ENCODE results near the gene MYL9. TPM values are rescaled to one million over a fixed set of nuclear protein-coding genes. Genes with fewer than 3 reads are reported as not detected.

MYL9 gene
- not detected in 2 replicates for polyA plus RNA-seq (2012; rRNA removed)
- polyA plus RNA-seq (2012; cell fraction: cytosol; rRNA removed): not detected in 2 replicates
- polyA plus RNA-seq (2012; cell fraction: nucleus; rRNA removed): not detected in 2 replicates

DNA sequence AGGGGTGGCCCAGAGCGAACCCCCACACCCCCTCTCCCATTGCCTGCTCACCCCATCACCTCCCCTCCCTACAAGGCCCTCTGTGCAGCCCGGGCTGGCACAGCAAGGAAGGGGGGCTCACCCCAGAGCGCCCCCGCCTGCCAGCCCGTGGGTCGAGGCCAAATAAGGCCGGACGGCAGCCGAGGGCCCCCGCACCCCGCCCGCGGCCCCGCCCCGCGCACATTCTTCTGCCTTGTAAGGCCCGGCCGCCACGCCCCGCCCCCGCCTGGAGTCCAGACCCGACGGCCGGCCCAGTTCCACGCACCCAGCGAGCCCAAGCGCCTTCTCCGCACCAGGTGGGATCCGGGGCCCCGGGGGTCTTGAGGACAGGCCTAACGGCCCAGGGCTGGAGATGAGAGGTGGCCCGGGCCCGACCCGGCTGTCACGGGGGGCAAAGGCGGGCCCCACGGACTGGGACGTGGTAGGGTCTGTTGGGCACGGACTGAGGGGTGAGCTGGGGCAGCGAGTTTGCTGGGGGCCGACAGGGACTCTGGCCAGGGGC is at the start of gene MYL9:
Gene MYL9 (plus strand): TSS at position 293 of the 541 bp plus-strand sequence. CDS start 3,366 bp downstream, outside the sequence.
- CTCF ChIA-PET: interaction anchor here (1.3 kb wide), 1 partner anchor 64 kb away, joined by 3 read pairs; the partner anchor contains the start of gene RAB5IF
- Histone ChIP-seq H3K4me1 (ENCODE audit: control insufficient read depth in 1 of 2, insufficient read depth in 2 of 2, low read depth in 1 of 2, low read length in 1 of 2) (peaks cover 0 to 8% of the 10 kb centered on the region in 2 experiments; a peak in 2 of 4 replicates), H4K20me1 (ENCODE audit: insufficient read depth) (no peaks in the 10 kb centered on the region), H3K27me3 (ENCODE audit: insufficient read depth) (no peaks in the 10 kb centered on the region), H3F3A (replicated peaks; ENCODE audit: insufficient read depth) (peaks cover 10% of the 10 kb centered on the region), H3K4me2 (no peak within 1 kb of the TSS), H3K79me2 (ENCODE audit: insufficient read depth) (no peaks in the 10 kb centered on the region), H2AFZ (ENCODE audit: low read depth) (no peak within 1 kb of the TSS), H3K27ac (ENCODE audit: low read depth in 2 of 2, low read length in 1 of 2) (no peak within 1 kb of the TSS), H3K9me2 (no peaks in the 10 kb centered on the region), H3K4me3 (ENCODE audit: low read depth in 2 of 2, low read length in 1 of 2) (no peak within 1 kb of the TSS; a peak in 1 of 4 replicates), H3K9ac (no peak within 1 kb of the TSS), H3K36me3 (replicated peaks in 1 of 2; ENCODE audit: control insufficient read depth in 1 of 2, insufficient read depth in 2 of 2, low read length in 1 of 2) (no peaks in the 10 kb centered on the region), H3K9me3 (no peaks in the 10 kb centered on the region)
- no peak for TF ChIP-seq FOXJ3 (CRISPR knock-in tag; IDR thresholded peaks at IDR 0.05)
- no peak for TF ChIP-seq TEAD4 (IDR thresholded peaks at IDR 0.05; ENCODE audit: borderline replicate concordance, insufficient read depth)
- TF ChIP-seq, protein P1, sequence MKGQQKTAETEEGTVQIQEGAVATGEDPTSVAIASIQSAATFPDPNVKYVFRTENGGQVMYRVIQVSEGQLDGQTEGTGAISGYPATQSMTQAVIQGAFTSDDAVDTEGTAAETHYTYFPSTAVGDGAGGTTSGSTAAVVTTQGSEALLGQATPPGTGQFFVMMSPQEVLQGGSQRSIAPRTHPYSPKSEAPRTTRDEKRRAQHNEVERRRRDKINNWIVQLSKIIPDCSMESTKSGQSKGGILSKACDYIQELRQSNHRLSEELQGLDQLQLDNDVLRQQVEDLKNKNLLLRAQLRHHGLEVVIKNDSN (IDR thresholded peaks at IDR 0.05; ENCODE audit: borderline replicate concordance, low read depth): no peak
- TF ChIP-seq JUND (IDR thresholded peaks at IDR 0.05): no peak
- no peak for TF ChIP-seq EZH2phosphoT487 (IDR thresholded peaks at IDR 0.05; ENCODE audit: borderline replicate concordance, low read depth)
- no peak for TF ChIP-seq MXI1 (IDR thresholded peaks at IDR 0.05; ENCODE audit: low read depth, low read length)
- no peak for TF ChIP-seq YY1 (IDR thresholded peaks at IDR 0.05; ENCODE audit: low read depth)
- TF ChIP-seq, protein P2, sequence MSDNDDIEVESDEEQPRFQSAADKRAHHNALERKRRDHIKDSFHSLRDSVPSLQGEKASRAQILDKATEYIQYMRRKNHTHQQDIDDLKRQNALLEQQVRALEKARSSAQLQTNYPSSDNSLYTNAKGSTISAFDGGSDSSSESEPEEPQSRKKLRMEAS (IDR thresholded peaks at IDR 0.05; ENCODE audit: low read depth): no peak
- no peak for TF ChIP-seq EP300 (IDR thresholded peaks at IDR 0.05; ENCODE audit: borderline replicate concordance in 1 of 2, low read depth in 1 of 2, low read length in 1 of 2)
- POLR2A ChIA-PET: no interaction called here
- WGBS (ENCODE audit: low lambda C conversion rate): 84% methylated on average over 30 of the region's 41 CpGs
- DNase-seq: no peak

DNA sequence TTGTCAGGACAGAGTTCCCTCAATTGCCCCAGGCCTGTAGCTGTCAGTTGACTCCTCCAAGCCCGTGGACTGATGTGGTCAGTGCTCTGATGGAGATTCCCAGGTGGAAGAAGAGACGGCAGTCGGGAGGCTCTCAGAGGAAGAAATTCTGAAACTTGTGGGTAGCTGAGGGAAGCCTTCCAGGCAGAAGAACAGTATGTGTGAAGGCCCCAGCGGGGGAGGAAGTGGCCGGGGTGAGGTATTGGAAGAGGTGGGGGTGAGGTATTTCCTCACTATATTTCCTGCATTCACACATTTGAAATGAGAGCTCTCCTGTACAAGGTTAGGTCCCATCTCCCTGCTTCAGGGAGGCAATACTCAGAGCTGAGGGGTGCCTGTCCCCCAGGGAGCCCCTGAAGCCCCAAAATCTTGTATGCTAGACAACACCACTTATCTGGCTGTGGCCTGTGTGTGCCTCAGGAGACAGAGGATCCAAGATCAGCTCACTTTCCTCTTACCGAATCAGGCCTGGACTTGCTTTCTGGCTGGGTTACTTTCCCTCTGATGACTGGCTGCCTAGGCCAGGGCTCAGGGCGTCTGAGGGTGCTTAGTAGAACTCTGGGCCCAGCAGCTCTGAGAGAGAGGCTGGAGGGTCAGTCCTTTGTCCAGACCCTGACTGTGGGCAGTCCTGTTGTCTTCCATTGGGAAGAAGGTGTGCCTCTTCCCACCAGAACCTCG is 49.3 kb upstream of the MYL9 start:
- DNase-seq: no peak
- Histone ChIP-seq H3F3A (replicated peaks; ENCODE audit: insufficient read depth) (no peaks in the 10 kb centered on the region), H3K9me2 (no peaks in the 10 kb centered on the region), H2AFZ (ENCODE audit: low read depth) (no peak overlapping the region), H3K79me2 (ENCODE audit: insufficient read depth) (peaks cover 100% of the 10 kb centered on the region), H4K20me1 (ENCODE audit: insufficient read depth) (peaks cover 100% of the 10 kb centered on the region), H3K27me3 (ENCODE audit: insufficient read depth) (no peaks in the 10 kb centered on the region), H3K9me3 (no peaks in the 10 kb centered on the region), H3K4me1 (ENCODE audit: control insufficient read depth in 1 of 2, insufficient read depth in 2 of 2, low read depth in 1 of 2, low read length in 1 of 2) (peaks cover 3 to 30% of the 10 kb centered on the region in 2 experiments; a peak in 3 of 4 replicates), H3K4me2 (no peak overlapping the region), H3K4me3 (ENCODE audit: low read depth in 2 of 2, low read length in 1 of 2) (no peak overlapping the region), H3K36me3 (replicated peaks in 1 of 2; ENCODE audit: control insufficient read depth in 1 of 2, insufficient read depth in 2 of 2, low read length in 1 of 2) (peaks cover 6 to 14% of the 10 kb centered on the region in 2 experiments), H3K9ac (no peak overlapping the region), H3K27ac (ENCODE audit: low read depth in 2 of 2, low read length in 1 of 2) (peak overlapping the region in 1 of 2 experiments; percentile 30; a peak in 2 of 4 replicates)
- WGBS (ENCODE audit: low lambda C conversion rate): 89% methylated on average over 7 of the region's 8 CpGs
- POLR2A ChIA-PET: no interaction called here
- no peak for TF ChIP-seq FOXJ3 (CRISPR knock-in tag; IDR thresholded peaks at IDR 0.05)
- CTCF ChIA-PET: interaction anchor here (1.0 to 1.3 kb wide), 2 partner anchors 53 to 113 kb away, joined by 3 read pairs; partner anchors contain the start of gene RAB5IF

Measured in SK-N-SH (cell line).